Nephron progenitor cell (in vitro differentiated cells): ENCODE data around the gene ERBB4.

Experiments used
- DNase-seq: peaks from one replicate; pipeline ENCODE4 v3.0.0; 2021
- H3K27ac Mint-ChIP-seq: 2 replicates; pipeline ENCODE4 v1.8.0; 2021; ENCODE audit warnings: mild to moderate bottlenecking, moderate library complexity, mixed read lengths
- H3K27me3 Mint-ChIP-seq: 2 replicates; pipeline ENCODE4 v1.8.0; 2021; ENCODE audit warnings: mild to moderate bottlenecking, low read depth, mixed read lengths; ENCODE audit not compliant: poor library complexity
- H3K36me3 Mint-ChIP-seq: 2 replicates; pipeline ENCODE4 v1.8.0; 2021; ENCODE audit warnings: low read depth, mixed read lengths
- H3K4me1 Mint-ChIP-seq: 2 replicates; pipeline ENCODE4 v1.8.0; 2021; ENCODE audit warnings: mixed read lengths
- H3K4me3 Mint-ChIP-seq: 2 replicates; pipeline ENCODE4 v1.8.0; 2021; ENCODE audit warnings: mild to moderate bottlenecking, moderate library complexity, mixed read lengths
- H3K9me3 Mint-ChIP-seq: 2 replicates; pipeline ENCODE4 v1.8.0; 2021; ENCODE audit warnings: mild to moderate bottlenecking, moderate library complexity, mixed read lengths
- TF ChIP-seq, protein P1 (sequence below): fragments of 200-600 bp; sonication (generic); IDR thresholded peaks from 2 replicates; pipeline ENCODE4 v1.5.0; 2021; ENCODE audit warnings: antibody characterized with exemption

Gene ERBB4

DNA sequence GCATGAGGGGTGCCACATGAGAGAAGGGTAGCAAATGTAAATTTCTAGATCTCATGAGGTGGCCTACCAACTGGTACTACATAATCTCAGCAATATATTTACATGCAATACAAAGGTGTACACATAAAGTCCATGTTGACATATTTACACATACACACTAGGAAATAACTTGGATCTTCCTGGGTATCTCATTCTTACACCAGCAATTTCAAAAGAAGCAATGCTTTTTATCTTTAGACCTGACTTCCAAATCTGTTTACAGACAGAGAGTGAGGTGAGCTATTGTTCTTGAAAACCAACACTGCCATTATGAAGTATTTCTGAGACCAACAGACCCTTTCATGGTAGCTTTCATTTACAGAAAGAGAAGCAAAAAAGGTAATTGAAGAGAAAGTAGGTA is 184.2 kb downstream of the ERBB4 start:
- TF ChIP-seq, protein P1, sequence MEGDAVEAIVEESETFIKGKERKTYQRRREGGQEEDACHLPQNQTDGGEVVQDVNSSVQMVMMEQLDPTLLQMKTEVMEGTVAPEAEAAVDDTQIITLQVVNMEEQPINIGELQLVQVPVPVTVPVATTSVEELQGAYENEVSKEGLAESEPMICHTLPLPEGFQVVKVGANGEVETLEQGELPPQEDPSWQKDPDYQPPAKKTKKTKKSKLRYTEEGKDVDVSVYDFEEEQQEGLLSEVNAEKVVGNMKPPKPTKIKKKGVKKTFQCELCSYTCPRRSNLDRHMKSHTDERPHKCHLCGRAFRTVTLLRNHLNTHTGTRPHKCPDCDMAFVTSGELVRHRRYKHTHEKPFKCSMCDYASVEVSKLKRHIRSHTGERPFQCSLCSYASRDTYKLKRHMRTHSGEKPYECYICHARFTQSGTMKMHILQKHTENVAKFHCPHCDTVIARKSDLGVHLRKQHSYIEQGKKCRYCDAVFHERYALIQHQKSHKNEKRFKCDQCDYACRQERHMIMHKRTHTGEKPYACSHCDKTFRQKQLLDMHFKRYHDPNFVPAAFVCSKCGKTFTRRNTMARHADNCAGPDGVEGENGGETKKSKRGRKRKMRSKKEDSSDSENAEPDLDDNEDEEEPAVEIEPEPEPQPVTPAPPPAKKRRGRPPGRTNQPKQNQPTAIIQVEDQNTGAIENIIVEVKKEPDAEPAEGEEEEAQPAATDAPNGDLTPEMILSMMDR = no peak
- no peak for DNase-seq
- H3K9me3 Mint-ChIP-seq = no peaks in the 10 kb centered on the region
- no peaks in the 10 kb centered on the region for H3K36me3 Mint-ChIP-seq
- no peaks in the 10 kb centered on the region for H3K27me3 Mint-ChIP-seq
- no peak overlapping the region for H3K27ac Mint-ChIP-seq
- H3K4me3 Mint-ChIP-seq = no peak overlapping the region
- H3K4me1 Mint-ChIP-seq = peaks cover 21% of the 10 kb centered on the region

DNA sequence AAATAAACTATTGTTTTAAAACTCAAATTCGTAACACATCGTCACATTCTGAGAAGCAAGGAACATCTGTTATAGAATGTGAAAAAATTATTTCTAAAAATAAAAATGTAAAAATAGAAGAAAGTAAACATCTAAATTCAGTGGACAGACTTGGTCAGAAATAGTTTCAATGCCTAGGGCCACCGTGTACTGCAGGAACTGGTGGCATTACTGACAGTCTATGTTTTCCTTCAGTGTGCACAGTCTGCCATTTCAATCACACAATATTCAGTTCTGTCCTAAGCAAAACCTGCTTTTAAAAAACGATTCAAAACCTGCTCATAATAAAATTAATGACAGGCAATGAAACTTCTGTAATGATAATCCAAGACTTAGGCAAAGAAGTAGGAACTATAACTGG is 190.1 kb downstream of the ERBB4 start:
- no peak for DNase-seq
- Mint-ChIP-seq H3K36me3 (no peaks in the 10 kb centered on the region), H3K27ac (no peak overlapping the region), H3K27me3 (no peaks in the 10 kb centered on the region), H3K4me1 (peaks cover 1% of the 10 kb centered on the region), H3K4me3 (no peak overlapping the region), H3K9me3 (no peaks in the 10 kb centered on the region)
- TF ChIP-seq, protein P1 = no peak

DNA sequence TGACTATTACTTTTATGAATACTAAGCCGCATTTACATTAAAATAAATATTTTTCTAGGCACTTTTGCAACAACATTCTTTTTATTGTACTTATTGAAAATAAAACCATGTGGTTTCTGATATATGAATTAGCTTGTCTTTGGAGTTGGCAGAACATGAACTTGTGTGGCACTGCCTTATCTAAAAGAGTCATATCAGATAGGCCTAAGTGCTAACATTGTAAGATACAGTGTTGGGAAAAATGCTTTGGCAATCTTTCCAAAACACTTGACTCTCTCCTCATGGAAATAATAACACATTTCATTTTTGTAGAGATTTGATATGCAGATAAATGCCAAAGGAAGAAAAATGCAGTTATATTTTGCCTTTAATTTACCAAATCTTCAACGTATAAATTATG is 191.7 kb downstream of the ERBB4 start:
- no peak overlapping the region for H3K27ac Mint-ChIP-seq
- no peak overlapping the region for H3K4me3 Mint-ChIP-seq
- H3K27me3 Mint-ChIP-seq = no peaks in the 10 kb centered on the region
- TF ChIP-seq, protein P1 = no peak
- no peaks in the 10 kb centered on the region for H3K4me1 Mint-ChIP-seq
- no peak for DNase-seq
- H3K36me3 Mint-ChIP-seq = no peaks in the 10 kb centered on the region
- no peaks in the 10 kb centered on the region for H3K9me3 Mint-ChIP-seq

DNA sequence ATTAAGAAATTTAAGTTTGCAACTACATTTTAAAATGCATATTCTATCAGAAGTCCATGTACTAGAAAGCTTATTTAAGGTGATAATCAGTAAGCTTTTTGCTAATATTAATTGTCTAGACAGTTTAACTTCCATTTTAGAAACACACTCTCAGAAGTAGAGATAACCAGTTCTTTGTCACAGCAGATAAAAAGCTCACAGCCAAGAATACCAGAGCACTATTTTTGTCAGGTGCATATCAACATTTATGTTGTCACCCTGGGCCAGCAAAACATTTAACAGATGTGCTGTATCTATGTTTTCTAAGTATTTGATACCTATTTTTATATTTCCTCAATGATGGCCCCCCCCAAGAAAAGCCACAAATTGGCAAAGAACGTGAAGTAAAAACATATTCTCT is 192.6 kb downstream of the ERBB4 start:
- no peaks in the 10 kb centered on the region for H3K27me3 Mint-ChIP-seq
- TF ChIP-seq, protein P1 = no peak
- H3K4me1 Mint-ChIP-seq = no peaks in the 10 kb centered on the region
- H3K4me3 Mint-ChIP-seq = no peak overlapping the region
- no peak for DNase-seq
- no peak overlapping the region for H3K27ac Mint-ChIP-seq
- H3K36me3 Mint-ChIP-seq = no peaks in the 10 kb centered on the region
- no peaks in the 10 kb centered on the region for H3K9me3 Mint-ChIP-seq

DNA sequence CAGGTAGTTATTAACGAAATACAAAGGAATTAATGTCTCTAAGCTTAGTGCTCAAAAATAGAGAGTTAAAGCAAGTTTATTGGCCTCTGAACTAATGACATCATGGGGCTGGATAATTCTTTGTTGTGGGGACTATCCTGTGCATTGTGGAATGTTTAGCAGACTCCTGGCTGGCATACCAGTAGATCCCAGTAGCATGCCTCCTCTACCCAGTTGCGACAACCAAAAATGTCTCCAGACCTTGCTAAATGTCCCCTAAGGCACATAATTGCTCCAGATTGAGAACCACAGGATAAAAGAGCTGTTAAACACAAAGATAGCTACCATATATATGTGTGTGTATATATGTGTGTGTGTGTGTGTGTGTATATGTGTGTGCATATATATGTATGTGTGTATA is 194.5 kb downstream of the ERBB4 start:
- no peak for DNase-seq
- H3K4me3 Mint-ChIP-seq = no peak overlapping the region
- TF ChIP-seq, protein P1 = no peak
- peaks cover under 1% of the 10 kb centered on the region for H3K27me3 Mint-ChIP-seq
- H3K27ac Mint-ChIP-seq = no peak overlapping the region
- no peaks in the 10 kb centered on the region for H3K4me1 Mint-ChIP-seq
- H3K36me3 Mint-ChIP-seq = no peaks in the 10 kb centered on the region
- H3K9me3 Mint-ChIP-seq = no peaks in the 10 kb centered on the region

DNA sequence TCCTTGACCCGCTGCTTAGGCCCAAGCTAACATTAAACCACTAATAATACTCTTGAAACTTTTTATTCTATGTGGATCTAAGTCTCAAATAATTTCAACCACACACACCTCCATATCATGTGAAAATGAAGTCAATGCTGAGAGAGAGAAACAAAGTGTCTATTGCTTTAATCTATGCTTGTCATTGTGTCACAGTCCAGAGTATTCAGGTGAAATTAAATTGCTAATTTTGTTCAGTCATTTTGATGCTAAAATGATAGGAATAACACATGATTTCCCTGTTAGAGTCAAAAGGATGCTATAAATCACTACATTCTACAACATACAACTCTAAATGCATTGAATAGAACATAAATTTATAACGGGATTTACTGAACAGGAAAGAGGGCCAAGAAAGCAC is 195.4 kb downstream of the ERBB4 start:
- H3K9me3 Mint-ChIP-seq = no peaks in the 10 kb centered on the region
- DNase-seq = no peak
- H3K27me3 Mint-ChIP-seq = peaks cover 4% of the 10 kb centered on the region
- no peaks in the 10 kb centered on the region for H3K36me3 Mint-ChIP-seq
- H3K4me1 Mint-ChIP-seq = no peaks in the 10 kb centered on the region
- TF ChIP-seq, protein P1 = no peak
- no peak overlapping the region for H3K27ac Mint-ChIP-seq
- H3K4me3 Mint-ChIP-seq = no peak overlapping the region
